ENCODE measurements around the gene MSH5.

DNA sequence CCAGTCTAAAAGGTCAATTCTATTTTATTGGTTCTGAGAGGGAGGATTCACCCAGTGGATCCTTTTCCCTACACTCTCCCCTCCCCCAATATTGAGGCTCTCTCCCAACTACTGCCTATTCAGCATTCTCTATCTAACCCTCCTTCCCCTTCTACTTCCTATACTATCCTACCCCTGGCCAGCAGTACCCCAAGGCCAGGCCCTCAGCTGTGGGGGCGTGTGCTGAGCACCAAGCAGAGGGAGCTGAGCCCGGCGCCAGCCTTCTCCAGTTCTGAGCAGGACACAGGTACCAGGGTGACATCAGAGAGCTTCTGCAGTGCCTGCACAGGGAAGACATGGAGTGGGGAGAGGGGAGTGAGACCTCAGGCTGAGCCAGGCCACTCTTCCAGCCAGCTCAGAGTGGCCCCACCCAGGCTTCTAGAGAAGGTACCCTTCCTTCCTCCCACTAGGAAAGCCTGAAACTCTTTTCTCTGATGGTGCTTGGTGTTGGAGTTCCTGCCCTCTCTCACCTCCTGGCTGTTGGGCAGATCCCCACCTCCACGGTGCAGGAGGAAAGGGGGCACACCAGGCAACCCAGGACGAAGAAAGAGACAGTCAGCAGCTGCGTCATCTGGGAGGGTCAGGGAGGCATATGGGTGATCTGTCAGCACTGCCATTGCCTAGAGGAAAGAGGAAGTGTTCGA lies 12.6 kb upstream of the MSH5 start:
- TF ChIP-seq, protein P1, sequence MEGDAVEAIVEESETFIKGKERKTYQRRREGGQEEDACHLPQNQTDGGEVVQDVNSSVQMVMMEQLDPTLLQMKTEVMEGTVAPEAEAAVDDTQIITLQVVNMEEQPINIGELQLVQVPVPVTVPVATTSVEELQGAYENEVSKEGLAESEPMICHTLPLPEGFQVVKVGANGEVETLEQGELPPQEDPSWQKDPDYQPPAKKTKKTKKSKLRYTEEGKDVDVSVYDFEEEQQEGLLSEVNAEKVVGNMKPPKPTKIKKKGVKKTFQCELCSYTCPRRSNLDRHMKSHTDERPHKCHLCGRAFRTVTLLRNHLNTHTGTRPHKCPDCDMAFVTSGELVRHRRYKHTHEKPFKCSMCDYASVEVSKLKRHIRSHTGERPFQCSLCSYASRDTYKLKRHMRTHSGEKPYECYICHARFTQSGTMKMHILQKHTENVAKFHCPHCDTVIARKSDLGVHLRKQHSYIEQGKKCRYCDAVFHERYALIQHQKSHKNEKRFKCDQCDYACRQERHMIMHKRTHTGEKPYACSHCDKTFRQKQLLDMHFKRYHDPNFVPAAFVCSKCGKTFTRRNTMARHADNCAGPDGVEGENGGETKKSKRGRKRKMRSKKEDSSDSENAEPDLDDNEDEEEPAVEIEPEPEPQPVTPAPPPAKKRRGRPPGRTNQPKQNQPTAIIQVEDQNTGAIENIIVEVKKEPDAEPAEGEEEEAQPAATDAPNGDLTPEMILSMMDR (conservative IDR thresholded peaks at IDR 0.05 in 1 of 2, IDR thresholded peaks at IDR 0.05 in 1 of 2; ENCODE audit: extremely low read depth in 1 of 2, insufficient read depth in 1 of 2, low read depth in 1 of 2, low read length in 2 of 2): no peak
- TF ChIP-seq EZH2 (IDR thresholded peaks at IDR 0.05; ENCODE audit: borderline replicate concordance, low read length): no peak
